ENCODE results near the gene ANKRD34C.

The ANKRD34C gene

GRCh38 chr15:79282371-79283251 is at the start of gene ANKRD34C:
Gene ANKRD34C (plus strand): TSS chr15:79282722. CDS start chr15:79293285, 10,563 bp downstream.
- no peak for DNase-seq

- no peak for DNase-seq
Observed at GRCh38 chr15:79233236-79233635, 49.3 kb upstream of the ANKRD34C start.

- no peak for DNase-seq
Observed at GRCh38 chr15:79240036-79240435, 42.5 kb upstream of the ANKRD34C start.

GRCh38 chr15:79243723-79244122 is 38.8 kb upstream of the ANKRD34C start:
- peak; percentile 0 for DNase-seq

GRCh38 chr15:79244876-79245275 is 37.6 kb upstream of the ANKRD34C start:
- no peak for DNase-seq

- DNase-seq, result no peak
Observed at GRCh38 chr15:79248183-79248582, 34.3 kb upstream of the ANKRD34C start.

- DNase-seq, result no peak
Observed at GRCh38 chr15:79257454-79257853, 25.1 kb upstream of the ANKRD34C start.

GRCh38 chr15:79261836-79262235 is 20.7 kb upstream of the ANKRD34C start:
- DNase-seq, result no peak

GRCh38 chr15:79265167-79265566 is 17.4 kb upstream of the ANKRD34C start:
- DNase-seq, result no peak

- DNase-seq, result no peak
Observed at GRCh38 chr15:79265987-79266579, 16.4 kb upstream of the ANKRD34C start.

GRCh38 chr15:79283252-79284048 is 928 bp downstream of the ANKRD34C start:
- no peak for DNase-seq

- DNase-seq, result no peak
Observed at GRCh38 chr15:79290642-79291275, 8.2 kb downstream of the ANKRD34C start.

GRCh38 chr15:79292011-79292410 is 9.5 kb downstream of the ANKRD34C start:
- DNase-seq, result no peak

GRCh38 chr15:79294075-79294474 is 11.6 kb downstream of the ANKRD34C start:
- DNase-seq, result no peak

GRCh38 chr15:79296583-79296982 is 14.1 kb downstream of the ANKRD34C start:
- DNase-seq, result no peak

GRCh38 chr15:79299126-79299840 is 16.8 kb downstream of the ANKRD34C start:
- DNase-seq, result no peak

GRCh38 chr15:79299841-79300235 is 17.3 kb downstream of the ANKRD34C start:
- DNase-seq, result no peak

- DNase-seq, result no peak
Observed at GRCh38 chr15:79307251-79307650, 24.7 kb downstream of the ANKRD34C start.

- no peak for DNase-seq
Observed at GRCh38 chr15:79308874-79309273, 26.4 kb downstream of the ANKRD34C start.

- DNase-seq, result no peak
Observed at GRCh38 chr15:79310612-79310984, 28.1 kb downstream of the ANKRD34C start.

GRCh38 chr15:79310985-79311900 is 28.7 kb downstream of the ANKRD34C start, which contains the start of gene TMED3:
Gene TMED3 (plus strand): TSS chr15:79311112. CDS start chr15:79311250, 138 bp downstream.
- DNase-seq, result peak; percentile 79
